ENCODE results near the gene SAAL1. TPM values are rescaled to one million over a fixed set of nuclear protein-coding genes. Genes with fewer than 3 reads are reported as not detected.
A peak's percentile ranks its signal among the peaks of the same experiment; 100 is the strongest.
"Not testable (repeated sequence)": the region's sequence is repeated elsewhere in the genome, so short reads cannot be mapped to it uniquely, and the experiment has no call there.

SAAL1 gene, protein sequence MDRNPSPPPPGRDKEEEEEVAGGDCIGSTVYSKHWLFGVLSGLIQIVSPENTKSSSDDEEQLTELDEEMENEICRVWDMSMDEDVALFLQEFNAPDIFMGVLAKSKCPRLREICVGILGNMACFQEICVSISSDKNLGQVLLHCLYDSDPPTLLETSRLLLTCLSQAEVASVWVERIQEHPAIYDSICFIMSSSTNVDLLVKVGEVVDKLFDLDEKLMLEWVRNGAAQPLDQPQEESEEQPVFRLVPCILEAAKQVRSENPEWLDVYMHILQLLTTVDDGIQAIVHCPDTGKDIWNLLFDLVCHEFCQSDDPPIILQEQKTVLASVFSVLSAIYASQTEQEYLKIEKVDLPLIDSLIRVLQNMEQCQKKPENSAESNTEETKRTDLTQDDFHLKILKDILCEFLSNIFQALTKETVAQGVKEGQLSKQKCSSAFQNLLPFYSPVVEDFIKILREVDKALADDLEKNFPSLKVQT
- 52.8 TPM for polyA plus RNA-seq (2013, experiment 1 of 4)
- polyA plus RNA-seq (2013, experiment 2 of 4): 57.3 TPM
- 40.3 TPM for polyA plus RNA-seq (2013, experiment 3 of 4)
- 43.9 TPM for polyA plus RNA-seq (2013, experiment 4 of 4)

DNA sequence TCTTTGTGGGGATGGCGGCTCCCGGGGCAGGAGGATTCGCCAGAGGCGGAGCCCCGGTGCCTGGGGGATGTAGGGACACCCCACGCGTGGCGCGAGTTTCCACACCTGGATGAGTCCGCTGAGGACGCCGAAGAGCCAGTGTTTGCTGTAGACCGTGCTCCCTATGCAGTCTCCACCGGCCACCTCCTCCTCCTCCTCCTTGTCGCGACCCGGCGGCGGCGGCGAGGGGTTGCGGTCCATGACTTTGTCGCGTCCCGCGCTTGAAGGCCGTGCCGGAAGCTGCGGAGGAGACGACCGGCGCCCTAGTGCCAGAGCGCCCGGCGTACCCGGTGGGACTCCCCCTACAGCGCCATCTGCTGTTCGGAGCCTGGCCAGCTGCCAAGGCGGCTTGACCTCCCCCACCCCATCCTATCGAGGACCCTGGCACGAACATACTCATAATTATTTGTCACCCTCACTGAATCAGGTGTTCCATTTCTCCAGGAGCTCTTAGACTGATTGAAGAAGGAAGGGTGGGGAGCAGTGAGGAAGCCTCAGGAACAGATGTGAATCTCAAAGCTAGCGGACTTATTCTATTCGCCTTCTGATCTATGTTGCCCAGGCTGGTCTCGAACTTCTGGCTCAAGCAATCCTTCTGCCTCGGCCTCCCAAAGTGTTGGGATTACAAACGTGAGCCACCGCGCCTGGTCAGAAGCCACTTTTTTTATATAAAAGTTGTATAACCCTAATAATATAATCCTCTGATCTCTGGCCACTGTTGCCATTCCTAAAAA lies at the start of gene SAAL1:
Gene SAAL1 (minus strand): TSS at position 281 of the 773 bp plus-strand sequence. CDS start 41 bp downstream, at position 240.
- Histone ChIP-seq H3K4me3 (ENCODE audit: insufficient read depth, low read depth, low read length) (peak within 1 kb of the TSS; percentile 99), H3K9me3 (ENCODE audit: control insufficient read depth, low read length) (no peaks in the 10 kb centered on the region), H3K27me3 (ENCODE audit: control insufficient read depth, insufficient read depth, low read length, poor library complexity, severe bottlenecking) (no peaks in the 10 kb centered on the region), H3K36me3 (ENCODE audit: control insufficient read depth, insufficient read depth, low read length) (peaks cover 14% of the 10 kb centered on the region), H3K27ac (ENCODE audit: insufficient read depth, low read depth, low read length, poor library complexity, severe bottlenecking) (no peak within 1 kb of the TSS), H3K4me1 (ENCODE audit: control insufficient read depth, insufficient read depth, low read length) (peaks cover 3% of the 10 kb centered on the region)
- 7 to 11% methylated on average over 48 of the region's 48 CpGs for WGBS, 2 experiments

DNA sequence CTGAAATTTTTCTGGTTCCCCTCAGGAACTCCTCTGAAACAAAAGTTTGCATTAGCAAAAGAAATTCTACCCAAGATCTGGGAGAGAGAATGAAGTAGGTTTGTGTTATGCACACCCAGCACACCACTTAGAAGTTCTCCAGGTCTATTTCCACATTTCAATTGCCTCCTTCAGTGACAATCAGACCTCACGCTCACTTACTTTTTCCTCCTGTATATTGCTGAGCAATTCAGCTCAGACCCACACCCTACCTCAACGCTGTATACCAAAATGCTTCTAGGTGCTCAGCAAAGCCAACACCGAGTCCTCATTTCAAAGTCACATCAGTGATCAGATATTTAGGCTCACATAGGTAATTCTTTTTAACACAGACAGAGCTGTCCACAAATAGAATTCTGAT lies 45.7 kb upstream of the SAAL1 start:
- WGBS, 2 experiments: 86 to 90% methylated on average over 3 of the region's 3 CpGs
- H3K9me3 ChIP-seq (ENCODE audit: control insufficient read depth, low read length): no peaks in the 10 kb centered on the region

DNA sequence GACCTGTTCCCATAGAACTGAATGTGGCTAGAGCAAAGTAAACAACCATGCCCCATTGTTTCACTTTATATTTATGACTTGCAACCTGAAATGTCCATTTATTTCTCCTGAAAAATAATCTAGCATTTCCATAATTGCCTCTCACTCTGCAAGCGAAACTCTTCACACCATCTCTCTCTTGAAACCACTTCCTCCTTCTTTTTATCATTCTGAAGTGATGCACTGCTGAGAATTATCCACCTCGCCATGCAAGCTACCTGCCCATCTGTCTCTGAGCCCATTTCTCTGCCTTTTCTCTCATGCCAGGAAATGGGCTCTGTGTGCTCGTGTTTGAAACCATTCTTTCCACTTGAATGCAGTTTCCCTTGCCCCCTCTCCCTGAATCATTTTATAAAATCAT lies 40.0 kb upstream of the SAAL1 start:
- no peak overlapping the region for H3K27ac ChIP-seq (ENCODE audit: insufficient read depth, low read depth, low read length, poor library complexity, severe bottlenecking)
- H3K4me1 ChIP-seq (ENCODE audit: control insufficient read depth, insufficient read depth, low read length): no peaks in the 10 kb centered on the region
- H3K9me3 ChIP-seq (ENCODE audit: control insufficient read depth, low read length): no peaks in the 10 kb centered on the region
- H3K4me3 ChIP-seq (ENCODE audit: insufficient read depth, low read depth, low read length): no peak overlapping the region
- no peaks in the 10 kb centered on the region for H3K27me3 ChIP-seq (ENCODE audit: control insufficient read depth, insufficient read depth, low read length, poor library complexity, severe bottlenecking)
- WGBS, 2 experiments: 74 to 77% methylated on average over 3 of the region's 3 CpGs
- H3K36me3 ChIP-seq (ENCODE audit: control insufficient read depth, insufficient read depth, low read length): no peaks in the 10 kb centered on the region

More for the DNA sequence above, 45.7 kb upstream of the SAAL1 start:
- Histone ChIP-seq H3K27me3 (ENCODE audit: control insufficient read depth, insufficient read depth, low read length, poor library complexity, severe bottlenecking) (no peaks in the 10 kb centered on the region), H3K4me3 (ENCODE audit: insufficient read depth, low read depth, low read length) (no peak overlapping the region), H3K36me3 (ENCODE audit: control insufficient read depth, insufficient read depth, low read length) (no peaks in the 10 kb centered on the region), H3K4me1 (ENCODE audit: control insufficient read depth, insufficient read depth, low read length) (no peaks in the 10 kb centered on the region), H3K27ac (ENCODE audit: insufficient read depth, low read depth, low read length, poor library complexity, severe bottlenecking) (no peak overlapping the region)

DNA sequence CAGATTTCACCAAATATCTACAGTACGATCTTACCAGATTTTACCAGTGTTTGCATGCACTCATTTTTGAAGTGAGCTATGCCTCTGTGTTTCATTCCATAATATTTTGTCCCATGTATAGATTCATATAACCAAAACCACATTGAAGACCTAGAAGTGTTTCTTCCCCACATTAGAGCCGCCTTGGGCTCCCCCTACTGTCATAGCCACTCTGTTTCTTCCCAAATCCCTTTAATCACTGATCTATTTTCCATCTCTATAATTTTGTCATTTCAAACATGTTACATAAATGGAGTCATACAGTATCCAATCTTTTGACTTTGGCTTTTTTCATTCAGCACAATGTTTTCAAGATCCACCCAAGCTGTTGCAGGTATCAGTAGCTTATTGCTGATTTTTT lies 39.1 kb upstream of the SAAL1 start:
- WGBS, 2 experiments: 61 to 68% methylated on average over 2 of the region's 2 CpGs
- Histone ChIP-seq H3K27ac (ENCODE audit: insufficient read depth, low read depth, low read length, poor library complexity, severe bottlenecking) (no peak overlapping the region), H3K36me3 (ENCODE audit: control insufficient read depth, insufficient read depth, low read length) (no peaks in the 10 kb centered on the region), H3K9me3 (ENCODE audit: control insufficient read depth, low read length) (no peaks in the 10 kb centered on the region), H3K4me1 (ENCODE audit: control insufficient read depth, insufficient read depth, low read length) (no peaks in the 10 kb centered on the region), H3K4me3 (ENCODE audit: insufficient read depth, low read depth, low read length) (no peak overlapping the region), H3K27me3 (ENCODE audit: control insufficient read depth, insufficient read depth, low read length, poor library complexity, severe bottlenecking) (no peaks in the 10 kb centered on the region)

DNA sequence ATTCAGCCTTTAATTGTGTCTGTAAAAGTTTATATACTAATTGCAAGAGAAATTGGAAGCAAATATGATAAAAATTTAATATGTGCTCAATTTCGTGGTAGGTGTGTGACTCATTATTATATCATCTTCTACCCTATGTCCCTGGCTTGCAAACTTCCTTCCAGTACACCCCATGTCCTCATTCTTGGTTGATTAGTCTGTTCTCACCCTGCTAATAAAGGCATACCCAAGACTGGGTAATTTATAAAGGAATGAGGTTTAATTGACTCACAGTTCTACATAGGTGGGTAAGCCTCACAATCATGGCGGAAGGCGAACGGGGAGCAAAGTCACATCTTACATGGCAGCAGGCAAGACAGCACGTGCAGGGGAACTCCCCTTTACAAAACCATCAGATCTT lies 38.4 kb upstream of the SAAL1 start:
- Histone ChIP-seq H3K27me3 (ENCODE audit: control insufficient read depth, insufficient read depth, low read length, poor library complexity, severe bottlenecking) (no peaks in the 10 kb centered on the region), H3K4me3 (ENCODE audit: insufficient read depth, low read depth, low read length) (no peak overlapping the region), H3K36me3 (ENCODE audit: control insufficient read depth, insufficient read depth, low read length) (no peaks in the 10 kb centered on the region), H3K9me3 (ENCODE audit: control insufficient read depth, low read length) (no peaks in the 10 kb centered on the region), H3K27ac (ENCODE audit: insufficient read depth, low read depth, low read length, poor library complexity, severe bottlenecking) (no peak overlapping the region), H3K4me1 (ENCODE audit: control insufficient read depth, insufficient read depth, low read length) (no peaks in the 10 kb centered on the region)
- 85 to 87% methylated on average over 4 of the region's 5 CpGs for WGBS, 2 experiments

DNA sequence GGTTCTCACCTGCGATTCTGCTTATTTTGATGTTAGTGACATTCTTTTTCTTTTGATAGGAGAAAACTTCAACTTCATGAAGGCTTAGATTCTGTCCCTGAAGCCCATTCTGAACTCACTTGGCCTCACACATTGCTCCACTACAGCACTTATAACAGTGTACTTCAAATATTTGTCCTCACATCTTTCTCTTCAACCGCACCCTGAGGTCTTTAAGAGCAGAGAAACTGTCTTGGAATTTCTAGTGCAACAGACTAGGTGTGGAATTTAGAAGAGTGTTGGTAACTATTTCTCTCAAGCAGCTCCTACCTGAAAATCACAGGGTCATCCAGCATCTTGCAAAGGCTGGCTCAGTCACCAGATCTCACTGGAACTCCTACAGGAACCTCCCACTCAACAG lies 34.3 kb upstream of the SAAL1 start:
- 91 to 92% methylated on average over 2 of the region's 2 CpGs for WGBS, 2 experiments
- Histone ChIP-seq H3K36me3 (ENCODE audit: control insufficient read depth, insufficient read depth, low read length) (no peaks in the 10 kb centered on the region), H3K4me1 (ENCODE audit: control insufficient read depth, insufficient read depth, low read length) (no peaks in the 10 kb centered on the region), H3K27me3 (ENCODE audit: control insufficient read depth, insufficient read depth, low read length, poor library complexity, severe bottlenecking) (no peaks in the 10 kb centered on the region), H3K9me3 (ENCODE audit: control insufficient read depth, low read length) (no peaks in the 10 kb centered on the region), H3K4me3 (ENCODE audit: insufficient read depth, low read depth, low read length) (no peak overlapping the region), H3K27ac (ENCODE audit: insufficient read depth, low read depth, low read length, poor library complexity, severe bottlenecking) (no peak overlapping the region)

DNA sequence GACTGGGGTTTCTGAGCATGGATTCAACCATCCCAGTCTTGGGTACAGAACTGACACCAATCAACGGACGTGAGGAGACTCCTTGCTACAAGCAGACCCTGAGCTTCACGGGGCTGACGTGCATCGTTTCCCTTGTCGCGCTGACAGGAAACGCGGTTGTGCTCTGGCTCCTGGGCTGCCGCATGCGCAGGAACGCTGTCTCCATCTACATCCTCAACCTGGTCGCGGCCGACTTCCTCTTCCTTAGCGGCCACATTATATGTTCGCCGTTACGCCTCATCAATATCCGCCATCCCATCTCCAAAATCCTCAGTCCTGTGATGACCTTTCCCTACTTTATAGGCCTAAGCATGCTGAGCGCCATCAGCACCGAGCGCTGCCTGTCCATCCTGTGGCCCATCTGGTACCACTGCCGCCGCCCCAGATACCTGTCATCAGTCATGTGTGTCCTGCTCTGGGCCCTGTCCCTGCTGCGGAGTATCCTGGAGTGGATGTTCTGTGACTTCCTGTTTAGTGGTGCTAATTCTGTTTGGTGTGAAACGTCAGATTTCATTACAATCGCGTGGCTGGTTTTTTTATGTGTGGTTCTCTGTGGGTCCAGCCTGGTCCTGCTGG lies 31.4 kb upstream of the SAAL1 start:
- 91 to 94% methylated on average over 29 of the region's 29 CpGs for WGBS, 2 experiments
- Histone ChIP-seq H3K4me3 (ENCODE audit: insufficient read depth, low read depth, low read length) (no peak overlapping the region), H3K4me1 (ENCODE audit: control insufficient read depth, insufficient read depth, low read length) (no peaks in the 10 kb centered on the region), H3K27me3 (ENCODE audit: control insufficient read depth, insufficient read depth, low read length, poor library complexity, severe bottlenecking) (no peaks in the 10 kb centered on the region), H3K27ac (ENCODE audit: insufficient read depth, low read depth, low read length, poor library complexity, severe bottlenecking) (no peak overlapping the region), H3K9me3 (ENCODE audit: control insufficient read depth, low read length) (no peaks in the 10 kb centered on the region), H3K36me3 (ENCODE audit: control insufficient read depth, insufficient read depth, low read length) (no peaks in the 10 kb centered on the region)

DNA sequence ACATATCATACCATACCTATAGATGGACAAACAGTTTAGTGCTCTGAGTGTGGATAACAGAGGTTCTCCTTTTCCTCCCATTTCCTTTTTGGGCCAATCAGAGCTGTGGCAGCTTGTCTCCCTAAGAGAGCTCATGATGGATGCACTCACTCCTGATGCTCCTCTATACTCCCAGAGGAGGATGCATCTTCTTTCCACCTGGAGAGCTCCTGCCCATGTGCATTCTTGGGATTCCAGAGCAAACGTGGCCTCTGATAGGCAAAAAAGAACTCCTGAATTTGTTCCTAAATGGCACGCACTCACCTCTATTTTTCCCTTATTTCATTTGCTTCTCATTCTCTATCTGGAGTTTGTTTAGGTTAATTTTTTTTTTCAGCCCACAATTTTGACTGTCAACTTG lies 29.4 kb upstream of the SAAL1 start:
- Histone ChIP-seq H3K9me3 (ENCODE audit: control insufficient read depth, low read length) (no peaks in the 10 kb centered on the region), H3K4me1 (ENCODE audit: control insufficient read depth, insufficient read depth, low read length) (no peaks in the 10 kb centered on the region), H3K36me3 (ENCODE audit: control insufficient read depth, insufficient read depth, low read length) (no peaks in the 10 kb centered on the region), H3K27ac (ENCODE audit: insufficient read depth, low read depth, low read length, poor library complexity, severe bottlenecking) (no peak overlapping the region), H3K27me3 (ENCODE audit: control insufficient read depth, insufficient read depth, low read length, poor library complexity, severe bottlenecking) (no peaks in the 10 kb centered on the region), H3K4me3 (ENCODE audit: insufficient read depth, low read depth, low read length) (no peak overlapping the region)
- WGBS, 2 experiments: 5 to 56% methylated on average over 1 to 2 of the region's 2 CpGs

DNA sequence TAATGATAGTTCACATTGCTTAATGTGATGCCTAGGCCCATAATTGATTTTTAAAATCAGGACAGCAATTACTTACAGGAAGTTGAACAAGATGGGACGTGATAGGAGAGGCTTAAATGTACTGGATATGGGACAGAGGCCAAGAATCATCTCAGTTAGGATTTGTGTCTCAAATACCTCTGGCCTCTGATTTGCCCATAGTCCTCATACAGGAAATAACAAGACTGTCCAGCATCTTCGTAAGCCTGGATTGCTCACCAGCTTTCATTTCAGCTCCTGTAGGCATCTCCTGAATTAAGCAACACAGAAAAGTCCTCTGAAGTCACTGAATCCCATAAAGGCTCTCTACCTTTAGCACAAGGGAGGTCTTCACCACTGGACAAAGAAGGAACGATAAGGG lies 26.5 kb upstream of the SAAL1 start, which contains the start of gene MRGPRX3:
Gene MRGPRX3 (plus strand): TSS at position 231 of the 400 bp plus-strand sequence. CDS start 4,632 bp downstream, outside the sequence.
- no peaks in the 10 kb centered on the region for H3K36me3 ChIP-seq (ENCODE audit: control insufficient read depth, insufficient read depth, low read length)
- WGBS, 2 experiments: 91 to 93% methylated on average over 3 of the region's 3 CpGs
- no peaks in the 10 kb centered on the region for H3K9me3 ChIP-seq (ENCODE audit: control insufficient read depth, low read length)
- no peak within 1 kb of the TSS for H3K4me3 ChIP-seq (ENCODE audit: insufficient read depth, low read depth, low read length)
- H3K4me1 ChIP-seq (ENCODE audit: control insufficient read depth, insufficient read depth, low read length): no peaks in the 10 kb centered on the region
- no peaks in the 10 kb centered on the region for H3K27me3 ChIP-seq (ENCODE audit: control insufficient read depth, insufficient read depth, low read length, poor library complexity, severe bottlenecking)
- H3K27ac ChIP-seq (ENCODE audit: insufficient read depth, low read depth, low read length, poor library complexity, severe bottlenecking): no peak within 1 kb of the TSS

DNA sequence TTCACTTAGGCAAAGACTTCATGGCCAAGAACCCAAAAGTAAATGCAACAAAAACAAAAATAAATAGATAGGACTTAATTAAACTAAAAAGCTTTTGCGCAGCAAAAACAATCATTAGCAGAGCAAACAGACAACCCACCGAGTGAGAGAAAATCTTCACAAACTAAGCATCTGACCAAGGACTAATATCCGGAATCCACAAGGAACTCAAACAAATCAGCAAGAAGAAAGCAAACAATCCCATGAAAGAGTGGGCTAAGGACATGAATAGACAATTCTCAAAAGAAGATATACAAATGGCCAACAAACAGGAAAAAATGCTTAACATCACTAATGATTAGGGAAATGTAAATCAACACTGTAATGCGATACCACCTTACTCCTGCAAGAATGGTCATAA lies 25.2 kb upstream of the SAAL1 start:
- not testable (repeated sequence) for H3K4me1 ChIP-seq (ENCODE audit: control insufficient read depth, insufficient read depth, low read length); H3K9me3 ChIP-seq (ENCODE audit: control insufficient read depth, low read length); H3K27ac ChIP-seq (ENCODE audit: insufficient read depth, low read depth, low read length, poor library complexity, severe bottlenecking); H3K4me3 ChIP-seq (ENCODE audit: insufficient read depth, low read depth, low read length); H3K36me3 ChIP-seq (ENCODE audit: control insufficient read depth, insufficient read depth, low read length); H3K27me3 ChIP-seq (ENCODE audit: control insufficient read depth, insufficient read depth, low read length, poor library complexity, severe bottlenecking)
- WGBS, 2 experiments: 86 to 91% methylated on average over 3 of the region's 4 CpGs
